Stimulated activated CD8-positive, alpha-beta memory T cell treated with anti-CD3 and anti-CD28 coated beads, Interleukin-4, amount 100 ng/mL, for 48 hours (primary cell): ENCODE measurements around the gene RERE.

Experiments used
- DNase-seq: peaks from one replicate; pipeline ENCODE4 v3.0.0-alpha.2; 2020

RERE gene

GRCh38 chr1:8337776-8338525 is 479.5 kb downstream of the RERE start:
- no peak for DNase-seq

- DNase-seq, result no peak
These were observed 482.2 kb downstream of the RERE start for GRCh38 chr1:8335246-8335645.

- DNase-seq, result no peak
These were observed 483.2 kb downstream of the RERE start for GRCh38 chr1:8334106-8334851.

GRCh38 chr1:8333246-8333987 is 484.0 kb downstream of the RERE start:
- no peak for DNase-seq

- DNase-seq, result no peak
These were observed 484.6 kb downstream of the RERE start for GRCh38 chr1:8332806-8333205.

GRCh38 chr1:8330271-8331125 is 486.9 kb downstream of the RERE start:
- no peak for DNase-seq

GRCh38 chr1:8329858-8330257 is 487.6 kb downstream of the RERE start:
- no peak for DNase-seq

GRCh38 chr1:8329439-8329838 is 488.0 kb downstream of the RERE start:
- DNase-seq, result no peak

- DNase-seq, result no peak
These were observed 489.2 kb downstream of the RERE start for GRCh38 chr1:8328271-8328670.

GRCh38 chr1:8326265-8326664 is 491.2 kb downstream of the RERE start:
- DNase-seq, result no peak

GRCh38 chr1:8325771-8326170 is 491.7 kb downstream of the RERE start:
- no peak for DNase-seq

GRCh38 chr1:8324176-8324810 is 493.1 kb downstream of the RERE start:
- DNase-seq, result no peak

GRCh38 chr1:8323706-8324105 is 493.7 kb downstream of the RERE start:
- DNase-seq, result no peak

GRCh38 chr1:8321612-8322011 is 495.8 kb downstream of the RERE start:
- no peak for DNase-seq

- no peak for DNase-seq
These were observed 499.0 kb downstream of the RERE start for GRCh38 chr1:8318436-8318835.

- peak; percentile 86 for DNase-seq
These were observed 499.6 kb downstream of the RERE start, which contains the start of gene SLC45A1 for GRCh38 chr1:8317647-8318381. Gene SLC45A1, plus strand, starts transcription at chr1:8318114. Its CDS starts 6,216 bp downstream, at chr1:8324330.

GRCh38 chr1:8315573-8316475 is 501.6 kb downstream of the RERE start:
- no peak for DNase-seq

- DNase-seq, result peak; percentile 67
These were observed 502.8 kb downstream of the RERE start for GRCh38 chr1:8314346-8315280.

- DNase-seq, result no peak
These were observed 504.2 kb downstream of the RERE start for GRCh38 chr1:8313231-8313630.
